GM12801 (cell line): ENCODE measurements around the gene RPTOR.

Source experiments
- TF ChIP-seq, protein P1 (sequence below): IDR thresholded peaks from one replicate; pipeline ENCODE4 v1.5.1; 2011; ENCODE audit warnings: control low read depth; ENCODE audit not compliant: insufficient read length; ENCODE audit errors: extremely low read depth

The RPTOR gene

DNA sequence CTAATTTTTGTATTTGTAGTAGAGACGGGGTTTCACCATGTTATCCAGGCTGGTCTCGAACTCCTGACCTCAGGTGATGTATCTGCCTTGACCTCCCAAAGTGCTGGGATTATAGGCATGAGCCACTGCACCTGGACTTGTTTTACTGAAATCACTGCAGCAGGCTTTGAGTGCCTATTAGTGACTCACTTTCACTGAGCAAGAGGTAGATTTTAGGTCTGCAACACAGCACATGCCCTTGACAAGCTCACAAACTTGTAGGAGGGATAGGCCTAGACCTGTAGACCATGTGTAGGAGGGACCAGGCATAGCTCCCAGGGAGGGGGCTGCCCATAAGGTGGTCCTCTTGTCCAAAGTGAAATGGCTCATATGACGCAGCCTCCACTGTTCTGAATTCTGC, 27.0 kb upstream of the RPTOR start:
- TF ChIP-seq, protein P1, sequence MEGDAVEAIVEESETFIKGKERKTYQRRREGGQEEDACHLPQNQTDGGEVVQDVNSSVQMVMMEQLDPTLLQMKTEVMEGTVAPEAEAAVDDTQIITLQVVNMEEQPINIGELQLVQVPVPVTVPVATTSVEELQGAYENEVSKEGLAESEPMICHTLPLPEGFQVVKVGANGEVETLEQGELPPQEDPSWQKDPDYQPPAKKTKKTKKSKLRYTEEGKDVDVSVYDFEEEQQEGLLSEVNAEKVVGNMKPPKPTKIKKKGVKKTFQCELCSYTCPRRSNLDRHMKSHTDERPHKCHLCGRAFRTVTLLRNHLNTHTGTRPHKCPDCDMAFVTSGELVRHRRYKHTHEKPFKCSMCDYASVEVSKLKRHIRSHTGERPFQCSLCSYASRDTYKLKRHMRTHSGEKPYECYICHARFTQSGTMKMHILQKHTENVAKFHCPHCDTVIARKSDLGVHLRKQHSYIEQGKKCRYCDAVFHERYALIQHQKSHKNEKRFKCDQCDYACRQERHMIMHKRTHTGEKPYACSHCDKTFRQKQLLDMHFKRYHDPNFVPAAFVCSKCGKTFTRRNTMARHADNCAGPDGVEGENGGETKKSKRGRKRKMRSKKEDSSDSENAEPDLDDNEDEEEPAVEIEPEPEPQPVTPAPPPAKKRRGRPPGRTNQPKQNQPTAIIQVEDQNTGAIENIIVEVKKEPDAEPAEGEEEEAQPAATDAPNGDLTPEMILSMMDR = no peak

DNA sequence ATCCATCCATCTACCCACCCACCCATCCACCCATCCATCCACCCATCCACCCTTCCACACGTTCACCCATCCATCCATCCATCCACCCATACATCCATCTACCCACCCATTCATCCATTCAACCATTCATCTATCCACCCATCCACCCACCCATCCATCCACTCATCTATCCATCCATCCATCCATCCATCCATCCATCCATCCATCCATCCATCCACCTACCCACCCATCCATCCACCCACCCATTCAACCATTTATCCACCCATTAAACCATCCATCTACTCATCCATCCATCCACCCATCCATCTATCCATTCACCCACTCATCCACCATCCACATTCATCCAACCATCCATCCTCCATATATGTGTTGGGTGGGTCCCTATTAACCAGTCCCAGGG, 26.2 kb upstream of the RPTOR start:
- TF ChIP-seq, protein P1 = no peak

DNA sequence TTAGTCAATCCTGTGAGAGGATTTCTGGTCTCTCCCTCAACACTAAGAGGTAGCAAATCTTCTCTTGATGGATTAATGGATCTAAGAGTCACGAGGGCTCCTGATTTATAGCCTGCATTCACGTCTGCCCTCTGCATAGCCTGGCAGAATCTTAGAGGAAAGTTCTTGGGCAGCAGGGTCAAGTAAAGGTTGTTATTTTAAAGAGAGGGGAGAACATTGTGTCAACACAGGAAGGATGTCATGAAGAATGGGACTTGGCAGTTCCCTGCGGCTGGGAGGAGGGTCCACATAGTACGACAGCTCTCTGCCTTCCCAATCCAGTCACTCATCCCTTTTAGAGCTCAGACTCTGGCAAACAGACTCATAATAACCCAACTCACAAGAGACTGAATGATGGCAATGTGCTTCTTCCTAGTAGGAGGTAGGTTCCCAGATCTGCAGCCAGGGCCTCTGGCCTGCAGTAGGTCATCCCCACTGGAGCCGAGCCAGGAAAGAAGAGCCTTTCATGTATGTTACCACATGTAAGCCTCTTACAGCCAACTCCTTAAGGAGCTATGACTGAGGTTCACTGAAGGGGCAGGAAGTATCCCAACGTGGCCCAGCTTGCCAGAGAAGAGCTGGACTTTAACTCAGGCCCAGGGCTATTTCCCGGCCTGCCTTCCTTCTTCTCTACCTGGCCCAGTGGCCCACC, 25.4 kb upstream of the RPTOR start:
- TF ChIP-seq, protein P1 = no peak

DNA sequence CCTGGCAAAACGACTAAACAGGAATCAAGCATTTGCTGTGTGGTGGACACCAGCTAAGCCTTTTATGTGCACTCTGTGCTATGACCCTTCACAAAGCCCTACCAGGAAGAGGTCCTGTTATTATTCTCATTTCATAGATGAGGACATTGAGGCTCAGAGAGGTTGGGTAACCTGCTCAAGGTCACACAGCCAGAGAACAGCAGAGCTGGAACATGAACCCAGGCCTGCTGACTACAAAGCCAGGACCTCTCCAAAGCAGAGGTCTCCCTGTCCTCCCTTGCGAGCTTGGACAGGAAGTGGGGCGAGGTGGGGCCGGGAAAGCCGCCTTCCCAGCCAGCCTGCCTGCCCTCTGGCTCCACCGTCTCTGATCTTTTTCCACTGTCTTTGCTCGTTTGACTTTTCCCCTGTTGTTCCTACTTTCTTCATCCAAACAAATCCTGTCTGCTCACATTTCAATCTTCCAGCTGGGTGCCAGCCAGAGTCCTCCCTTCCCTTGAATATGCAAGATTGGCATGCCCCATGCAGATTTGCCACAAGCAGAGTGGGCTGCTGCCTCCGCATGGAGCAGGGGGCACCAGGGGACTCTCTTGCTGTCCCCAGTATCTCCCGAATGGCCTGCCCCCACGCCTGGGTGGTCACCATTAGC, 23.7 kb upstream of the RPTOR start:
- TF ChIP-seq, protein P1 = no peak

DNA sequence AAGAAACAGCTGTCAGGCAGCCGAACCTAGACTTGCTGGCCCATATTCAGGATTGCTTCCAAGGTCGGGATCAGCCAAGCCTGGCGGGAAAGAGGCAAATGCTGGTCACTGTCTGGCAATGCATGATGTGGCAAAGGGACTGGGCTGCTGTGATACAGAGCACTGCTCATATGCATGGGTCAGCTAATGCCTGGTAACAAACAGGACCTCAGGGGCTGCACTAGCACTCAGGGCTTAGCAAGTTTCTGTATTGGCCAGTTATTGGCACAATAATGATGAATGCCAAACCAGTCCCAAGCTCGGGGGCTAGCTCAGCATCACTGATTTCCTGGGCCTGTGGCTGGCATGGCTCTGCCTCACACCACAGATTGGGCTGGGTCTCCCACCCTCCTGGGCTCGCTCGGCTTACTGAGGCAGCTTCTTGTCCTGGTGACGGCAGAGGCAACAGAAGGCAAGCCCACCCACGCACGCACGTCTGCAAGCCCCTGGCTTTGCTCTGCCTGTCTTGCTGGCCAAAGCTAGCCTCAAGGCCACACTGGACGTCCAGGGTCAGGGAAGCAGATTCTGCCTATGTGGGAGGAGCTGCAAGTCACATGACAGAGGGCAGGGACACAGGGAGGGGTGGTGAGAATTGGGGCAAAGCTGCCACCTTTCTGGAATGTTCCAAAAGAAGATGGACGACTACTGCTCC, 21.4 kb upstream of the RPTOR start:
- TF ChIP-seq, protein P1 = no peak

DNA sequence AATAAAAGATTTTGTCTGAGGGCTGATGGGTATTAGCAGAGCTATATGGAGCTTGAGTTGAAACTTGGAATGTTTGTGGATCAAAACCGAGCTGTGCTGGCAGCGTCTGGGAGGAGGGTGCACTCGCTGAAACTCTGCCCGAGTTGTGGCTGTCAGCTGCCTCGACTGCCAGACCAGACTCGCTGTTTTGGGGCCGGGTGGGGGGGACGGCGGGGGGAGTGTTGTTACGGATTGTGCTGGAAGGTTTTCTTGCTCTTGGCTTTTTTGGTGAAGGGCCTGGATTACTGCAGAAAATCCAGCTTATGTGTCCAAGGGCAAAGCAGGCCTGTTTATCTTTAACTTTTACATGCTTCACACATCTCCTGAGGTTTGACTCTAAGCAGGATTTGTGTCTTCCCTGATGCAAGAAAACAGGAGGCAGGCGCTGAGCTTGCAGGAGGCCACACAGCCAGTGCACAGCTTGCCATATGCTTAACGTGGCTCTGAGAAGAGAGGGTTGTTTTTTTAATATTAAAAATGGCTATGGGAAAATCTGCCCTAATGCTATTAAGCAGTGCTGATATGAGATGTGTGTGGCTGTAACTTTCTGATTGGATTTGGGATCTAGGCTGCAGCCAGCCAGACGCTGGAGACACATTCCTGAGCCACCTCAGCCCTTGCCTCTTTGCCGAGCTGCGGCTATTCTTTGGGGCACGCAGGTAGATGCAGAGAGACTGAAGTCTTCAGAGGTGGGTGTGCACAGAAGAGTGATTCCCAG, 20.5 kb upstream of the RPTOR start:
- TF ChIP-seq, protein P1 = no peak
